K562 (cell line): Measurements from ENCODE around the gene RXRB. TPM values are rescaled to one million over a fixed set of nuclear protein-coding genes. Genes with fewer than 3 reads are reported as not detected.
A peak's percentile ranks its signal among the peaks of the same experiment; 100 is the strongest.

Source experiments
- JUN ChIP-seq, 2 experiments: sonication (generic) in 1 of 2; formaldehyde crosslinking in 1 of 2; IDR thresholded peaks; 2 replicates each; pipeline versions ENCODE4 v1.6.1 to v1.8.0; 2012 to 2022; ENCODE audit warnings: borderline replicate concordance in 2 of 2, mild to moderate bottlenecking in 2 of 2, improper control_type of control experiment in 1 of 2, low read depth in 1 of 2, low read length in 1 of 2, missing genetic modification reagents in 1 of 2
- MGA ChIP-seq: fragments of 450-650 bp; IDR thresholded peaks from 2 replicates; pipeline ENCODE4 v1.6.1; 2016; ENCODE audit warnings: mild to moderate bottlenecking, moderate library complexity
- ZNF316 ChIP-seq: fragments of 450-650 bp; IDR thresholded peaks from 2 replicates; pipeline ENCODE4 v1.6.1; 2016
- ZNF407 ChIP-seq: fragments of 450-650 bp; IDR thresholded peaks from 2 replicates; pipeline ENCODE4 v1.6.1; 2016; ENCODE audit warnings: low read depth
- ZNF444 ChIP-seq: fragments of 250-450 bp; sonication (Bioruptor Pico); IDR thresholded peaks from 2 replicates; pipeline ENCODE4 v1.4.0; 2020; ENCODE audit warnings: mild to moderate bottlenecking, moderate library complexity
- polyA plus RNA-seq, 8 experiments: library from polyadenylated mRNA; depleted of rRNA in 4 of 8; stranded (reverse) in 5 of 8; unstranded in 3 of 8; fragments of >200 nt; fragmentation: Nextera tagmentation in 2 of 8; fragmentation: Illumina TruSeq in 1 of 8; extraction: Ambion mirVana in 2 of 8; extraction: Trizol in 1 of 8; gene quantifications; 2 replicates each; pipeline versions ENCODE4 v1.2.1 to v1.2.3, GENCODE V29; 2011 to 2014; ENCODE audit warnings: inconsistent platforms in 1 of 8, missing spikeins in 1 of 8
- total RNA-seq, 7 experiments: library from RNA; depleted of rRNA in 6 of 7; stranded (reverse); fragments of >200 nt in 6 of 7; fragmentation: Illumina TruSeq in 2 of 7; extraction: Trizol in 2 of 7; gene quantifications; 2 replicates each; pipeline versions ENCODE4 v1.2.1 to v1.2.3, GENCODE V29; 2011 to 2021; ENCODE audit warnings: low replicate concordance in 1 of 7

The RXRB gene
- total and polyA plus RNA-seq, 9 of the 15 experiments (the other 6 are each of a cell fraction or from before 2014, with no cell fraction given), result 0.76 to 35.5 (median 18.4) TPM

GRCh38 chr6:33248932-33249731 is 48.7 kb upstream of the RXRB start (continued):
- TF ChIP-seq ZNF407 (0 out of 2 replicates have a peak, but pooled peaks have one; percentile 35), ZNF444 (CRISPR knock-in tag) (no peak), ZNF316 (peak; percentile 97), JUN (IDR thresholded peaks at IDR 0.05; ENCODE audit: borderline replicate concordance, low read depth, low read length) (0 out of 2 replicates have a peak, but pooled peaks have one; percentile 30), JUN (CRISPR knock-in tag; IDR thresholded peaks at IDR 0.05; ENCODE audit: borderline replicate concordance) (peak; percentile 80; the same call in 1 of the 2 replicates), MGA (peak; percentile 56; the same call in 1 of the 2 replicates)
